LNCAP (cell line): ENCODE results near the gene RNF151.
A peak's percentile ranks its signal among the peaks of the same experiment; 100 is the strongest.

Experiments used
- TF ChIP-seq, protein P1 (sequence below): fragments of 450-650 bp; IDR thresholded peaks from 2 replicates; pipeline ENCODE4 v1.5.1; 2017; ENCODE audit warnings: mild to moderate bottlenecking

Gene RNF151

DNA sequence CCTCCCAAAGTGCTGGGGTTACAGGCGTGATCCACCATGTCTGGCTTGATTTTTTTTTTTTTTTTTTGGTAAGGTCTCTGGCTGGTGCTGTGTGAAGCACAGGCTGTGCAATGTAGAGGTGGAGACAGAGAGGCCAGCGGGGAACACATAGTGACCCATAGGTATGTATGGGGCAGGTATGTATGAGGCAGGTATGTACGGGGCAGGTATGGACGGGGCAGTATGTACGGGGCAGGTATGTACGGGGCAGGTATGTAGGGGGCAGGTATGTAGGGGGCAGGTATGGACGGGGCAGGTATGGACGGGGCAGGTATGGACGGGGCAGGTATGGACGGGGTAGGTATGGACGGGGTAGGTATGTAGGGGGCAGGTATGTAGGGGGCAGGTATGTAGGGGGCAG is 17.1 kb upstream of the RNF151 start:
- TF ChIP-seq, protein P1, sequence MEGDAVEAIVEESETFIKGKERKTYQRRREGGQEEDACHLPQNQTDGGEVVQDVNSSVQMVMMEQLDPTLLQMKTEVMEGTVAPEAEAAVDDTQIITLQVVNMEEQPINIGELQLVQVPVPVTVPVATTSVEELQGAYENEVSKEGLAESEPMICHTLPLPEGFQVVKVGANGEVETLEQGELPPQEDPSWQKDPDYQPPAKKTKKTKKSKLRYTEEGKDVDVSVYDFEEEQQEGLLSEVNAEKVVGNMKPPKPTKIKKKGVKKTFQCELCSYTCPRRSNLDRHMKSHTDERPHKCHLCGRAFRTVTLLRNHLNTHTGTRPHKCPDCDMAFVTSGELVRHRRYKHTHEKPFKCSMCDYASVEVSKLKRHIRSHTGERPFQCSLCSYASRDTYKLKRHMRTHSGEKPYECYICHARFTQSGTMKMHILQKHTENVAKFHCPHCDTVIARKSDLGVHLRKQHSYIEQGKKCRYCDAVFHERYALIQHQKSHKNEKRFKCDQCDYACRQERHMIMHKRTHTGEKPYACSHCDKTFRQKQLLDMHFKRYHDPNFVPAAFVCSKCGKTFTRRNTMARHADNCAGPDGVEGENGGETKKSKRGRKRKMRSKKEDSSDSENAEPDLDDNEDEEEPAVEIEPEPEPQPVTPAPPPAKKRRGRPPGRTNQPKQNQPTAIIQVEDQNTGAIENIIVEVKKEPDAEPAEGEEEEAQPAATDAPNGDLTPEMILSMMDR = no peak

DNA sequence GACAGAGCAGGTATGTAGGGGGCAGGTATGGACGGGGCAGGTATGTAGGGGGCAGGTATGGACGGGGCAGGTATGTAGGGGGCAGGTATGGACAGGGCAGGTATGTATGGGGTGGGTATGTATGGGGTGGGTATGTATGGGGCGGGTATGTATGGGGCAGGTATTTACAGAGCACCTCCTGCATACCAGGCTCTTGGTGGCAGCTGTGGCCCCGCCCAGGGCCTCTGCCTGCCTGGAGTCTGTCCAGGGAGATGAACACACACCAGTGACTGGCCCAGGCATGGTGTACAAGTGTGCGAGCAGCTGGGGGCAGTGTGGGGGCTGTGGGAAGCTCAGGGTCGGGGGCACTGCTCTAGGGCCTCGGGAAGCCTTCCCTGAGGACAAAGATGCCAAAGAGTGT is 16.6 kb upstream of the RNF151 start:
- TF ChIP-seq, protein P1 = no peak

DNA sequence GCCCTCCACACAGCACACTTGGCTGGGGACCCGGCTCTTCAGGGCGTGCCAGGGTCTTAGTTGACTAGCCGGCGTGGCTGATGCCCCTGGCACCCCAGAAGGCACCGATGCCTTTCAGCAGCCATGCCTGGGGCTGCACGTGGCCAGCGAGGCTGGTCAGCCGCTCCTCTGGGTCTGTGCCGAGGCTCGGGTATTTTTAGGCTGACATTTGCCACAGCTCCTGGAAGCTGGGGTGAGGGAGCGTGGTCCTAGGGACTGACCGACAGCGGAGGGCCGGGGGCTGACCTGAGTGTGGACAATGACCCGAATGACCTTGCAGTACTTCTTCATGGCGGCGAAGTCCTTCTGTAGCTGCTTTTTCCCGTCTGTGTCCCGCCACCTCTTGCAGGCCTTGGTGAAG is 16.1 kb upstream of the RNF151 start:
- TF ChIP-seq, protein P1 = no peak

DNA sequence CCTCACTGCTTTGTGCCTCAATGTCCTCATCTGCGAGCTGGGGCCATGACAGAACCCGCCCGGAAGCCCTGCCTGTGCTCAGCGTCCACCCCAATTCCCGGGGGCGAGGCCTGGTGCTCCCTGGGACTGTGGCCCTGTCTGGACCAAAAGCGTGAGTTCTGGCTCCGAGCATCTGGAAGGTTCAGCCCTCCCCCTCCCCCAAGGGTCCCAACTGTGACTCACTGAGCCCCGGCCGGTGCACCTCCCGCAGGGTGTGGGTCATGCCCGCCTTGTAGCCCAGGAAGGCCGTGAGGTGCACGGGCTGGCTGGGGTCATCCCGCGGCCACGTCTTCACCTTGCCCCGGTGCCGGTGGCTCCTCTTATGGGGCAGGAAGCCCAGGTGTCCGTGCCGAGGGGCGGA is 12.9 kb upstream of the RNF151 start:
- TF ChIP-seq, protein P1 = no peak

DNA sequence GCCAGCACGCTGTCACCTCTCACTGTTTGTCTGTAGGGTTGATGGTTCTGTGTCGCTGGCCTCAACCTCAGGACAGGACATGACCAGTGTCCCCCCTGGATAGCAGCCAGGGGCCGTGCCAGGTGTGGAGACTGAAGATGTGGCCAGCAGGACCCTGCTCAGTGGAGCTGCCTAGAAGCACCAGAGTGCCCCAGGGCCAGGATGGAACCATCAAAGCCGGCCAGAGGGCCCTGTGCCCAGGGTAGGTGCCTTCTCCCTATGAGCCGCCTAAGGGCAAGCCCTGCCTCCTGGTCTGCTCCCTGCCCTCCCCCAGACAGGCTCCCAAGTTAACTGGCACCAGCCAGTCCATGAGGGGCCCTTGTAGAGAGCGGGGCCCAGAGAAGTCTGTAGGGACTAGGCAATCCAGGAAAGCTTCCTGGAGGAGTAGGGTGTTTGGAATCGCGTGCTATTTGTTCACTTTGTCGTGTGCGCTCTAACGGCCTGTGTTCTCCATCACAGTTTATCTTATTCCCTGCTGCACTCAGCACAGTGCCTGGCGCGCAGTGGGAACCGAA is 7.9 kb upstream of the RNF151 start:
- TF ChIP-seq, protein P1 = no peak

DNA sequence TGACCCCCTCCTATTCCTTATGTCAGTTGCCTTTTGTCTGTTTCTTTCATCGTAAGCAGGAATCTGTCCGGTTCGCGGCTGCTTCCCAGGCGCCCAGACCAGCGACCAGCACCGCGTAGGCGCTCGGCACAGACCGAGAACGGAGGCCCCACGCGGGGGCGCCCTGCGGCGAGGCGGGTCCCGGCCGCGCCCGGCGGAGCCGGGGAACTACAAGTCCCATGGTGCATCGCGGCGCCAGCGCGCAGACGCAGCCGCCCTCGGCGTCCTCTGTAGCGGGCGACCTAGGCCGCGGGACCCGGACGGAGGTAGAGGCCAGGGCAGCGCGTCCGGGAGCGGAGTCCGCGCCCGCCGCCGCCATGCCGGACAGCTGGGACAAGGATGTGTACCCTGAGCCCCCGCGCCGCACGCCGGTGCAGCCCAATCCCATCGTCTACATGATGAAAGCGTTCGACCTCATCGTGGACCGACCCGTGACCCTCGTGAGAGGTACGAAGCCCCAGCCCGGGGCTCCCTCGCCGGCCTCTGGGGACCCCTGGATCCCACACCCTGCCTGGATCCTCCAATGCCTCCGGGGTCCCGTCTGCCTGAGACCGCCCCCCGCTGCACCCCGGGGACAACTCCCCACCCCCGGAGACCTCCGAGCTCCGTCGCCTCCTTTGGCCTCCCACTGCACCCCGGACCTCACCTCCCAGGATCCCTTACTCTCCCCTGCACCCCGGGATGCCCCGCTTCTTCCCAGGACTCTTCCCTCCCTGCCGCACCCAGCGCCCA is 7.2 kb upstream of the RNF151 start, which contains the start of gene NDUFB10:
TSS of gene NDUFB10 (plus strand) at position 270 of the 771 bp plus-strand sequence. CDS start at position 357, 87 bp downstream.
- TF ChIP-seq, protein P1 = peak; percentile 90

DNA sequence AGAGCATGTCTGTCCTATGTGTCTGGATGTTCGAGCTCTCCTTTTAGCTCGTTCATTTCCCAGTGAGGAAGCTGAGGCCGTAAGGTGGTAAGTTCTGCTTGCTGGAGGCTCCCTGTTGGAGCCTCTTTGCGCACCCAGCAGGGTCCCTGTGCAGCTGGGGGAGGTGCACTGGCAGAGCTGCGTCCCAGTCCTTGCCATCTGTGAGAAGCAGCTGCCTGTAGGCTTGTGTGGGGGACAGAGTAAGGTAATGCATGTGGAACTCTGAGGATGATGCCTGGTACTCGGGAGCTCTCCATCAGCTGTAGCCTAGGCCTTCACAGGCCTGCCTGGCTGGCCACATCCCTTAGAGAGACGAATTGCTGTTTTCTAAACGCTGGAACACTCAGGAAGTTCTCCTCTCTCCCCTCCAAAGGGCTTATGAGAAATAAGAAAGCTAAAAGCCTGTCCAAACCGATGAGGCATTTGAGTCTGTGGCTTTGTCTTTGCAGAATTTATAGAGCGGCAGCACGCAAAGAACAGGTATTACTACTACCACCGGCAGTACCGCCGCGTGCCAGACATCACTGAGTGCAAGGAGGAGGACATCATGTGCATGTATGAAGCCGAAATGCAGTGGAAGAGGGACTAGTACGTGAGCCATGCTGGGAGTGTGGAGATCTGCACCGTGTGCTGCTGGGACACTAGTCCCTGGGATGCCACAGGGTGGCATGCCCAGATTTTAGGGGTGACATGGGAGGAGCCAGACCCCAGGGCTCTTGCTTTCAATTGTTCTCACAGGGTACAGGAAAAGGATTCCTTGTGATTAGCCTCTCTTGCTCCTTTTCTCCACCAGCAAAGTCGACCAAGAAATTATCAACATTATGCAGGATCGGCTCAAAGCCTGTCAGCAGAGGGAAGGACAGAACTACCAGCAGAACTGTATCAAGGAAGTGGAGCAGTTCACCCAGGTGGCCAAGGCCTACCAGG is 5.7 kb upstream of the RNF151 start:
- TF ChIP-seq, protein P1 = no peak
